Choroid plexus epithelial cell (primary cell): ENCODE results near the gene FAM32A.

Experiments
- DNase-seq: peaks from one replicate; pipeline ENCODE4 v3.0.0-alpha.2; 2010; ENCODE audit warnings: low read depth
- H3K4me3 ChIP-seq: 2 replicates; pipeline ENCODE4 v1.5.1; 2011; ENCODE audit warnings: low read depth, mild to moderate bottlenecking, control low read depth, low read length, moderate library complexity
- TF ChIP-seq, protein P1 (sequence below): conservative IDR thresholded peaks from 2 replicates; pipeline ENCODE4 v1.5.1; 2011; ENCODE audit warnings: low read depth, mild to moderate bottlenecking, control low read depth, inconsistent platforms, low read length, moderate library complexity

The FAM32A gene

DNA sequence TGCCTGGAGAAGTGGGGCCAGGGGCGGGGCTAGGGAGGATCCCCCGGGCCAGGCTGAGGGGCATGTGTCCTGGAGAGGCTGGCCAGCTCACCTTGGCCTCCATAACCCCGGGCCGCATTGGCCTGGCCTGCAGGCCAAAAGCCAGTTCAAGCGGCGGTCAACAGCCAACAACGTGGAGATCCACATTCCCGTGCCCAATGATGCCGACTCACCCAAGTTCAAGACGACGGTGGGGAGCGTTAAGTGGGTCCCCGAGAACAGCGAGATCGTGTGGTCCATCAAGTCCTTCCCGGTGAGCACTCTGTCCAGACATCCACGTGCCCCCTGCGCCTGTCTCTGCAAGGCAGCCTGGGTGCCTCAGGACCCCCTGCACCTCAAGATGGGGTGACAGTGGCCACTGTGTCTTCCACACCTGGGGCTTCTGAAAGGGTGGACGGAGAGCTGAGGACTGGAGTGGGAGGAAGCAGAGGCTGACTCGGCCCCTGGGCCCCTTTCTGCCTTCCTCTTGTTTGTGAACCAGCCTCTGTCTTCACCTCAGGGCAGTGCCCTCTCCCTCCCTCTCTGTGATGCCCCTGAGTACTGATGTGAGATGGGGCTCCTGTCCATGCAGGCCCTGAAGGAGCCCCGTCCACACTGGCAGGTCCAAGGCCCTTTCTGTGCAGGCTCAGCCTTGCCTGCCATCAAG is 43.6 kb downstream of the FAM32A start:
- H3K4me3 ChIP-seq = no peak overlapping the region
- TF ChIP-seq, protein P1, sequence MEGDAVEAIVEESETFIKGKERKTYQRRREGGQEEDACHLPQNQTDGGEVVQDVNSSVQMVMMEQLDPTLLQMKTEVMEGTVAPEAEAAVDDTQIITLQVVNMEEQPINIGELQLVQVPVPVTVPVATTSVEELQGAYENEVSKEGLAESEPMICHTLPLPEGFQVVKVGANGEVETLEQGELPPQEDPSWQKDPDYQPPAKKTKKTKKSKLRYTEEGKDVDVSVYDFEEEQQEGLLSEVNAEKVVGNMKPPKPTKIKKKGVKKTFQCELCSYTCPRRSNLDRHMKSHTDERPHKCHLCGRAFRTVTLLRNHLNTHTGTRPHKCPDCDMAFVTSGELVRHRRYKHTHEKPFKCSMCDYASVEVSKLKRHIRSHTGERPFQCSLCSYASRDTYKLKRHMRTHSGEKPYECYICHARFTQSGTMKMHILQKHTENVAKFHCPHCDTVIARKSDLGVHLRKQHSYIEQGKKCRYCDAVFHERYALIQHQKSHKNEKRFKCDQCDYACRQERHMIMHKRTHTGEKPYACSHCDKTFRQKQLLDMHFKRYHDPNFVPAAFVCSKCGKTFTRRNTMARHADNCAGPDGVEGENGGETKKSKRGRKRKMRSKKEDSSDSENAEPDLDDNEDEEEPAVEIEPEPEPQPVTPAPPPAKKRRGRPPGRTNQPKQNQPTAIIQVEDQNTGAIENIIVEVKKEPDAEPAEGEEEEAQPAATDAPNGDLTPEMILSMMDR = no peak
- DNase-seq = no peak

DNA sequence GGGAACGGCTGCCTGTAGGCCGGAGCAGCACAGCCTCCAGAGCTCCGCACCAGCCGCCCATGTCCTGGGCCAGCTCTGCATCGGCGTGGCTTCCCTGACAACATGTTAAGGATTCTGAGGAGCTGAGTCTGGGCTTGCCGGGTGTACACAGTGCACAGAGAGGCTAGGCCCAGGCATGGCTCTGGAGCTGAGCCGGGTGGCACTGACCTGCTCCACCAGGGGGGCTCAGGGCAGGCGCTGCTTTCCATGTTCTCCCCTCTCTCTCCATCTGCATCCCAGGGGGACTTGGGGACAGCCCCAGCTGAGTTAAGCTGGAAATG is 44.1 kb downstream of the FAM32A start:
- TF ChIP-seq, protein P1 = no peak
- H3K4me3 ChIP-seq = no peak overlapping the region
- DNase-seq = no peak

DNA sequence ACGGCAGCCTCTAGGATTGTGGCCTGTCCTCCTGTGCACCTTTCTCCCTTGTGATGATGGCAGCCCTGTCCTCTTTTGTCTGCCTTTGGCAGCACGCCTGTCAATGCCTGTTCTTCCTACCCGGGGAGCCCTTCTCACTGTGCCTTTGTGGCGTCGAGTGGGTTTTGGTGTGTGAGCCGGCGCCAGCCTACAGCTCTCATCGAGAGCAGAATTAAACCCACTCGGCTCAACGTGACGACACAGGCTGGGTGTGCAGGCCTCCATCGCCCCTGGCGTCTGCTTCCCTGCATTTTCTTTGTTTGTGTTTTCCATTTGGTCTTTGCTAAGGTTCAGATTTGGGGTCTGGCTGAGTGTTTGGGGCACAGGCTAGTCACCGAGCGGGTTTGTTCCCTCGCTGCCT is 46.9 kb downstream of the FAM32A start:
- H3K4me3 ChIP-seq = no peak overlapping the region
- TF ChIP-seq, protein P1 = no peak
- DNase-seq = no peak

- TF ChIP-seq, protein P1 = no peak
- no peak for DNase-seq
- H3K4me3 ChIP-seq = no peak overlapping the region
These were observed 47.4 kb downstream of the FAM32A start for GRCh38 chr19:16232568-16232967.

- TF ChIP-seq, protein P1 = no peak
- no peak overlapping the region for H3K4me3 ChIP-seq
- DNase-seq = no peak
These were observed 48.0 kb downstream of the FAM32A start for GRCh38 chr19:16233081-16233776.

DNA sequence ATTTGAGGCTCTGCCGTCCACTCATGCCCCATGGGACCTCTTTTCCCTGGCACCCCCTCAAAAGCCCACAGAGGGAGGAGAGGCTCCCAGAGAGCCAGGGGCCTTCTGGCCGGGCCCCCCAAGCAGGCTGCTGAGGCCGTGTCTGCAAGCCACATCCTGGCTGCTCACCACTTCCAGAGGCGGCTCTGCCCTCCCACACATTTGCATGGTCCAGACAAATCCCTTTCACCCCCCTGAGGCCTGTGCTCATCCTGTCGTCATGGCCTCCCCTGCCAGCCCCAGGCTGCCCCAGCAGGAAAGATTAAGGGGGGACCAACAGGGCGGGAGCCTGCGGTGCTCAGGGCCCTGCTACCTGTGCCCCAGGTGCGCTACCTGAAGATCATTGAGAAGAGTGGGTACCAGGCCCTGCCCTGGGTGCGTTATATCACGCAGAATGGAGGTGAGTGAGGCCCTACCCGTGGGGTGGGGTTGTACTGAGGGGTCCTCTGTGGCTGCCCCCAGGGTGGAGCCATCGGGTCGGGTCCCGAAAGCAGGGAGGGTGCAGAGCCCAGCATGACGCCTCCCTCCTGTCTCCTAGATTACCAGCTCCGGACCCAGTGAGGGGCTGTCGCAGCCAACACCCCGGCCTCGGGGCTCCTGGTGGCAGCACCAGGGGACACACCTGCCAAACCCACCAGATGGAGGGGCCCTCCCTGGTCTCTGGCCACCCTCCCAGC is 48.8 kb downstream of the FAM32A start:
- H3K4me3 ChIP-seq = no peak overlapping the region
- DNase-seq = no peak
- TF ChIP-seq, protein P1 = no peak
